Ishikawa (cell line): ENCODE data around the gene GTF2A2.

Source experiments
- CREB1 ChIP-seq: IDR thresholded peaks from 2 replicates; pipeline ENCODE4 v1.6.1; 2012; ENCODE audit warnings: low read depth
- EGR1 ChIP-seq: IDR thresholded peaks from 2 replicates; pipeline ENCODE4 v1.6.1; 2012
- EP300 ChIP-seq: IDR thresholded peaks from 2 replicates; pipeline ENCODE4 v1.6.1; 2012; ENCODE audit warnings: borderline replicate concordance
- FOXM1 ChIP-seq: IDR thresholded peaks from 2 replicates; pipeline ENCODE4 v1.6.1; 2012; ENCODE audit warnings: low read depth, borderline replicate concordance
- NFIC ChIP-seq: IDR thresholded peaks from 2 replicates; pipeline ENCODE4 v1.6.1; 2012
- RAD21 ChIP-seq: IDR thresholded peaks from 2 replicates; pipeline ENCODE4 v1.6.1; 2012; ENCODE audit warnings: low read depth
- TAF1 ChIP-seq: IDR thresholded peaks from 2 replicates; pipeline ENCODE4 v1.6.1; 2012; ENCODE audit warnings: low read depth, mild to moderate bottlenecking
- TCF12 ChIP-seq: IDR thresholded peaks from 2 replicates; pipeline ENCODE4 v1.6.1; 2012; ENCODE audit warnings: low read depth
- USF1 ChIP-seq: IDR thresholded peaks from 2 replicates; pipeline ENCODE4 v1.6.1; 2012
- YY1 ChIP-seq: IDR thresholded peaks from 2 replicates; pipeline ENCODE4 v1.6.1; 2012; ENCODE audit warnings: low read depth
- TF ChIP-seq, protein P1 (sequence below): IDR thresholded peaks from 2 replicates; pipeline ENCODE4 v1.6.1; 2012
- TF ChIP-seq, protein P2 (sequence below): IDR thresholded peaks from 2 replicates; pipeline ENCODE4 v1.6.1; 2012; ENCODE audit warnings: low read depth, mild to moderate bottlenecking

- TF ChIP-seq EP300 (no peak), NFIC (no peak), RAD21 (no peak), YY1 (no peak), USF1 (no peak), FOXM1 (no peak), TAF1 (no peak), TCF12 (no peak), CREB1 (no peak), EGR1 (no peak)
- TF ChIP-seq, protein P1, sequence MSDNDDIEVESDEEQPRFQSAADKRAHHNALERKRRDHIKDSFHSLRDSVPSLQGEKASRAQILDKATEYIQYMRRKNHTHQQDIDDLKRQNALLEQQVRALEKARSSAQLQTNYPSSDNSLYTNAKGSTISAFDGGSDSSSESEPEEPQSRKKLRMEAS = no peak
- TF ChIP-seq, protein P2, sequence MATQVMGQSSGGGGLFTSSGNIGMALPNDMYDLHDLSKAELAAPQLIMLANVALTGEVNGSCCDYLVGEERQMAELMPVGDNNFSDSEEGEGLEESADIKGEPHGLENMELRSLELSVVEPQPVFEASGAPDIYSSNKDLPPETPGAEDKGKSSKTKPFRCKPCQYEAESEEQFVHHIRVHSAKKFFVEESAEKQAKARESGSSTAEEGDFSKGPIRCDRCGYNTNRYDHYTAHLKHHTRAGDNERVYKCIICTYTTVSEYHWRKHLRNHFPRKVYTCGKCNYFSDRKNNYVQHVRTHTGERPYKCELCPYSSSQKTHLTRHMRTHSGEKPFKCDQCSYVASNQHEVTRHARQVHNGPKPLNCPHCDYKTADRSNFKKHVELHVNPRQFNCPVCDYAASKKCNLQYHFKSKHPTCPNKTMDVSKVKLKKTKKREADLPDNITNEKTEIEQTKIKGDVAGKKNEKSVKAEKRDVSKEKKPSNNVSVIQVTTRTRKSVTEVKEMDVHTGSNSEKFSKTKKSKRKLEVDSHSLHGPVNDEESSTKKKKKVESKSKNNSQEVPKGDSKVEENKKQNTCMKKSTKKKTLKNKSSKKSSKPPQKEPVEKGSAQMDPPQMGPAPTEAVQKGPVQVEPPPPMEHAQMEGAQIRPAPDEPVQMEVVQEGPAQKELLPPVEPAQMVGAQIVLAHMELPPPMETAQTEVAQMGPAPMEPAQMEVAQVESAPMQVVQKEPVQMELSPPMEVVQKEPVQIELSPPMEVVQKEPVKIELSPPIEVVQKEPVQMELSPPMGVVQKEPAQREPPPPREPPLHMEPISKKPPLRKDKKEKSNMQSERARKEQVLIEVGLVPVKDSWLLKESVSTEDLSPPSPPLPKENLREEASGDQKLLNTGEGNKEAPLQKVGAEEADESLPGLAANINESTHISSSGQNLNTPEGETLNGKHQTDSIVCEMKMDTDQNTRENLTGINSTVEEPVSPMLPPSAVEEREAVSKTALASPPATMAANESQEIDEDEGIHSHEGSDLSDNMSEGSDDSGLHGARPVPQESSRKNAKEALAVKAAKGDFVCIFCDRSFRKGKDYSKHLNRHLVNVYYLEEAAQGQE = no peak
Observed at GRCh38 chr15:59696332-59696731, 39.0 kb upstream of the GTF2A2 start.
